NB4 (cell line): ENCODE results near the gene PKNOX2.
A peak's percentile ranks its signal among the peaks of the same experiment; 100 is the strongest.

Experiments used
- DNase-seq: peaks from one replicate; pipeline ENCODE4 v3.0.0; 2010; ENCODE audit warnings: low read depth
- H3K4me3 ChIP-seq: one replicate; pipeline ENCODE4 v1.5.1; 2011; ENCODE audit warnings: mild to moderate bottlenecking, low read depth, low read length, moderate library complexity
- MAX ChIP-seq: IDR thresholded peaks from 2 replicates; pipeline ENCODE4 v1.6.1; 2011; ENCODE audit warnings: low read depth, low read length
- MYC ChIP-seq: IDR thresholded peaks from 2 replicates; pipeline ENCODE4 v1.6.1; 2011; ENCODE audit warnings: low read depth, low read length
- POLR2A ChIP-seq: IDR thresholded peaks from 2 replicates; pipeline ENCODE4 v1.6.1; 2011; ENCODE audit warnings: mild to moderate bottlenecking; ENCODE audit not compliant: insufficient read length; ENCODE audit errors: extremely low read depth
- TF ChIP-seq, protein P1 (sequence below): IDR thresholded peaks from one replicate; pipeline ENCODE4 v1.5.1; 2012; ENCODE audit warnings: low read depth, low read length

PKNOX2 gene

GRCh38 chr11:125293596-125293995 lies 129.0 kb downstream of the PKNOX2 start:
- TF ChIP-seq MYC (no peak), MAX (no peak)

DNA sequence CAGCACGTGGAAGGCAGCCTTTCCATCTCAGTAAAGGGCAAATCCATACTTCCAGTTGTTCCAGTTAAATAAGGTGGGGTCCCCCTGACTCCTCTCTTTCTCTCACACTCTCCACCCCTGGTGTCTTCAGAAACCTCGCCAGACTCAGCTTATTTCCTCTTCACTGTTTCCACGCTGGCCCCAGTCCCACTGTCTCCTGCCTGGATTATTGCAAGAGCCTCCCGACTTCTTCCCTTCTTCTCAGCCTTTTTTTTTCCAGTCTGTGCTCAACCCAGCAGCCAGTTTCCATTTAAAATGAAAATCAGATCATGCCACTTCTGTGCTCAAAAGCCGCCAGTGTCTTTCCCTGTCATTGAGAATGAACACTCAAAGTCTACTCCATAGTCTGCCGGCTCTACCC lies 131.4 kb downstream of the PKNOX2 start:
- H3K4me3 ChIP-seq, result no peak overlapping the region
- TF ChIP-seq POLR2A (no peak), MAX (no peak), MYC (no peak)
- TF ChIP-seq, protein P1, sequence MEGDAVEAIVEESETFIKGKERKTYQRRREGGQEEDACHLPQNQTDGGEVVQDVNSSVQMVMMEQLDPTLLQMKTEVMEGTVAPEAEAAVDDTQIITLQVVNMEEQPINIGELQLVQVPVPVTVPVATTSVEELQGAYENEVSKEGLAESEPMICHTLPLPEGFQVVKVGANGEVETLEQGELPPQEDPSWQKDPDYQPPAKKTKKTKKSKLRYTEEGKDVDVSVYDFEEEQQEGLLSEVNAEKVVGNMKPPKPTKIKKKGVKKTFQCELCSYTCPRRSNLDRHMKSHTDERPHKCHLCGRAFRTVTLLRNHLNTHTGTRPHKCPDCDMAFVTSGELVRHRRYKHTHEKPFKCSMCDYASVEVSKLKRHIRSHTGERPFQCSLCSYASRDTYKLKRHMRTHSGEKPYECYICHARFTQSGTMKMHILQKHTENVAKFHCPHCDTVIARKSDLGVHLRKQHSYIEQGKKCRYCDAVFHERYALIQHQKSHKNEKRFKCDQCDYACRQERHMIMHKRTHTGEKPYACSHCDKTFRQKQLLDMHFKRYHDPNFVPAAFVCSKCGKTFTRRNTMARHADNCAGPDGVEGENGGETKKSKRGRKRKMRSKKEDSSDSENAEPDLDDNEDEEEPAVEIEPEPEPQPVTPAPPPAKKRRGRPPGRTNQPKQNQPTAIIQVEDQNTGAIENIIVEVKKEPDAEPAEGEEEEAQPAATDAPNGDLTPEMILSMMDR, result no peak
- DNase-seq, result no peak

More at GRCh38 chr11:125293596-125293995, 129.0 kb downstream of the PKNOX2 start:
- H3K4me3 ChIP-seq, result no peak overlapping the region
- DNase-seq, result no peak

- no peak for TF ChIP-seq POLR2A
- TF ChIP-seq MYC, result no peak
- TF ChIP-seq, protein P1, result no peak
- TF ChIP-seq MAX, result no peak
- H3K4me3 ChIP-seq, result no peak overlapping the region
- DNase-seq, result no peak
Observed at GRCh38 chr11:125297346-125297915, 132.9 kb downstream of the PKNOX2 start.

GRCh38 chr11:125299061-125299615 lies 134.6 kb downstream of the PKNOX2 start:
- H3K4me3 ChIP-seq, result no peak overlapping the region
- no peak for DNase-seq
- no peak for TF ChIP-seq POLR2A
- TF ChIP-seq, protein P1, result no peak
- TF ChIP-seq MYC, result no peak
- TF ChIP-seq MAX, result no peak

- DNase-seq, result no peak
- TF ChIP-seq POLR2A (no peak), MAX (no peak), MYC (no peak)
- TF ChIP-seq, protein P1, result no peak
- H3K4me3 ChIP-seq, result no peak overlapping the region
Observed at GRCh38 chr11:125299821-125300220, 135.3 kb downstream of the PKNOX2 start.

DNA sequence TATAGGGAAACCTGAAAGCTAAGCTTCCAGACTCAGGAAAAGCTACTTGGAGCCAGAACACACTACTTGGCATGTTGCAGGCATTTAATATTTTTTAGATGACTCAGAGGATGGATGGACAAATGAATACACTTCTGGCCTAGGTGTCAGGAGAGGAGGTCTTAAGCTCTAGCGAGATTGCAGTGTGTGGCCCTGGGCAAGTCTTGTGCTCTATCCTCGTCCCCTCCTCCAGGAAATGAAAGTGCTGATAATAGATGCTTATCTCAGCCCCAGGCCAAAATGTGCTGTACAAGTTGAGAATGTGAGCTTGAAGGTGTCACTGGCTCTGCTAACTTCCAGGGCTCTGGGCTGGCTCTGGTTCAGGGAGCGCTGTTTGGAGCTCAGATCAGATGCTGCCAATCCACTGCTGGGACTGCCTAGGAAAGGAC lies 136.3 kb downstream of the PKNOX2 start:
- H3K4me3 ChIP-seq, result no peak overlapping the region
- DNase-seq, result peak; percentile 8
- TF ChIP-seq MAX (no peak), MYC (no peak), POLR2A (no peak)
- TF ChIP-seq, protein P1, result no peak
